Fibroblast of lung (primary cell): ENCODE measurements around the gene NAA16. TPM values are rescaled to one million over a fixed set of nuclear protein-coding genes. Genes with fewer than 3 reads are reported as not detected.

Source experiments
- DNase-seq, 2 donors: peaks; one replicate each; pipeline versions ENCODE4 v3.0.0 to v3.0.0-alpha.2; 2010; ENCODE audit warnings: low read depth in 2 of 2
- H2AFZ ChIP-seq: 2 replicates; pipeline ENCODE4 v1.5.1; 2012; ENCODE audit warnings: low read length, control low read depth, inconsistent platforms
- H3K27ac ChIP-seq: 2 replicates; pipeline ENCODE4 v1.5.1; 2011; ENCODE audit warnings: low read length, control low read depth; ENCODE audit not compliant: insufficient read depth
- H3K27me3 ChIP-seq: 2 replicates; pipeline ENCODE4 v1.5.1; 2011; ENCODE audit warnings: mild to moderate bottlenecking, low read length; ENCODE audit not compliant: control insufficient read depth, insufficient read depth
- H3K36me3 ChIP-seq: 2 replicates; pipeline ENCODE4 v1.5.1; 2011; ENCODE audit warnings: low read length; ENCODE audit not compliant: control insufficient read depth, insufficient read depth
- H3K4me1 ChIP-seq: 2 replicates; pipeline ENCODE4 v1.5.1; 2011; ENCODE audit warnings: low read length; ENCODE audit not compliant: control insufficient read depth, insufficient read depth; ENCODE audit errors: extremely low read depth
- H3K4me2 ChIP-seq: 2 replicates; pipeline ENCODE4 v1.5.1; 2011; ENCODE audit warnings: low read length, control low read depth; ENCODE audit not compliant: insufficient read depth; ENCODE audit errors: extremely low read depth
- H3K4me3 ChIP-seq, 4 experiments: fragments of 200-600 bp in 1 of 4; sonication (generic) in 1 of 4; replicated peaks in 1 of 4; 2 replicates each; pipeline ENCODE4 v1.5.1; 2011 to 2016; ENCODE audit warnings: low read length in 4 of 4, low read depth in 3 of 4, mild to moderate bottlenecking in 3 of 4, control low read depth in 2 of 4, inconsistent platforms in 1 of 4, mixed read lengths in 1 of 4; ENCODE audit not compliant: insufficient read depth in 1 of 4; ENCODE audit errors: control extremely low read depth in 1 of 4
- H3K79me2 ChIP-seq: 2 replicates; pipeline ENCODE4 v1.5.1; 2012; ENCODE audit warnings: mild to moderate bottlenecking, low read length, inconsistent platforms; ENCODE audit not compliant: control insufficient read depth, insufficient read depth
- H3K9ac ChIP-seq: 2 replicates; pipeline ENCODE4 v1.5.1; 2011; ENCODE audit warnings: mild to moderate bottlenecking, low read length, control low read depth; ENCODE audit not compliant: insufficient read depth
- H3K9me3 ChIP-seq: 2 replicates; pipeline ENCODE4 v1.5.1; 2012; ENCODE audit warnings: low read depth, low read length; ENCODE audit not compliant: control insufficient read depth, insufficient read depth
- H4K20me1 ChIP-seq: 2 replicates; pipeline ENCODE4 v1.5.1; 2011; ENCODE audit warnings: low read length; ENCODE audit not compliant: control insufficient read depth, insufficient read depth; ENCODE audit errors: extremely low read depth
- CTCF ChIP-seq, 2 donors: IDR thresholded peaks in 1 of 2; conservative IDR thresholded peaks in 1 of 2; 1 replicate in 1 of 2; 2 replicates in 1 of 2; pipeline ENCODE4 v1.5.1; 2011 to 2012; ENCODE audit warnings: low read length in 2 of 2, control low read depth in 1 of 2, inconsistent platforms in 1 of 2, low read depth in 1 of 2, mild to moderate bottlenecking in 1 of 2
- EZH2 ChIP-seq: IDR thresholded peaks from 2 replicates; pipeline ENCODE4 v1.5.1; 2012; ENCODE audit warnings: low read length, control low read depth, mild to moderate bottlenecking; ENCODE audit errors: missing control alignments
- polyA plus RNA-seq, 2 donors: library from polyadenylated mRNA; depleted of rRNA in 1 of 2; stranded (reverse) in 1 of 2; unstranded in 1 of 2; fragments of >200 nt; gene quantifications; 2 replicates each; pipeline ENCODE4 v1.2.1, GENCODE V29; 2011 to 2012; ENCODE audit warnings: missing spikeins in 1 of 2
- total RNA-seq: library from RNA; depleted of rRNA; stranded (reverse); fragments of >200 nt; gene quantifications from 2 replicates; pipeline ENCODE4 v1.2.1, GENCODE V29; 2014

The NAA16 gene
- total and polyA plus RNA-seq, 2 donors (not counting 1 experiment from before 2014, with no cell fraction given), result 7.9 to 8.3 TPM

- Histone ChIP-seq H3K4me3 (no peak overlapping the region), H3K79me2 (no peaks in the 10 kb centered on the region), H4K20me1 (no peaks in the 10 kb centered on the region), H3K4me1 (no peaks in the 10 kb centered on the region), H3K27me3 (no peaks in the 10 kb centered on the region), H3K9me3 (no peaks in the 10 kb centered on the region), H2AFZ (no peak overlapping the region), H3K9ac (no peak overlapping the region), H3K36me3 (no peaks in the 10 kb centered on the region), H3K27ac (no peak overlapping the region), H3K4me2 (no peak overlapping the region)
- peak in 1 of 2 donors; percentile 77 for DNase-seq
- TF ChIP-seq EZH2, result no peak
- TF ChIP-seq CTCF (conservative IDR thresholded peaks at IDR 0.05 in 1 of 2, IDR thresholded peaks at IDR 0.05 in 1 of 2; ENCODE audit: low read depth in 1 of 2, low read length in 2 of 2), result no peak
Observed at GRCh38 chr13:41365631-41366030, 54.6 kb downstream of the NAA16 start.

GRCh38 chr13:41370736-41371135 is 59.7 kb downstream of the NAA16 start:
- Histone ChIP-seq H3K4me2 (no peak overlapping the region), H3K4me1 (no peaks in the 10 kb centered on the region), H3K4me3 (no peak overlapping the region), H2AFZ (no peak overlapping the region), H3K27me3 (no peaks in the 10 kb centered on the region), H3K9me3 (no peaks in the 10 kb centered on the region), H3K36me3 (no peaks in the 10 kb centered on the region), H3K9ac (no peak overlapping the region), H4K20me1 (no peaks in the 10 kb centered on the region), H3K79me2 (no peaks in the 10 kb centered on the region), H3K27ac (no peak overlapping the region)
- no peak for DNase-seq
- no peak for TF ChIP-seq CTCF (conservative IDR thresholded peaks at IDR 0.05 in 1 of 2, IDR thresholded peaks at IDR 0.05 in 1 of 2; ENCODE audit: low read depth in 1 of 2, low read length in 2 of 2)

- Histone ChIP-seq H2AFZ (no peak overlapping the region), H3K9me3 (no peaks in the 10 kb centered on the region), H3K36me3 (no peaks in the 10 kb centered on the region), H3K79me2 (no peaks in the 10 kb centered on the region), H4K20me1 (no peaks in the 10 kb centered on the region), H3K4me1 (no peaks in the 10 kb centered on the region), H3K27ac (no peak overlapping the region), H3K9ac (no peak overlapping the region), H3K27me3 (no peaks in the 10 kb centered on the region), H3K4me3 (no peak overlapping the region), H3K4me2 (no peak overlapping the region)
- DNase-seq, result no peak
- TF ChIP-seq EZH2 (no peak), CTCF (conservative IDR thresholded peaks at IDR 0.05 in 1 of 2, IDR thresholded peaks at IDR 0.05 in 1 of 2; ENCODE audit: low read depth in 1 of 2, low read length in 2 of 2) (no peak)
Observed at GRCh38 chr13:41377446-41377845, 66.4 kb downstream of the NAA16 start.
